ENCODE measurements around the gene BTNL3.

DNA sequence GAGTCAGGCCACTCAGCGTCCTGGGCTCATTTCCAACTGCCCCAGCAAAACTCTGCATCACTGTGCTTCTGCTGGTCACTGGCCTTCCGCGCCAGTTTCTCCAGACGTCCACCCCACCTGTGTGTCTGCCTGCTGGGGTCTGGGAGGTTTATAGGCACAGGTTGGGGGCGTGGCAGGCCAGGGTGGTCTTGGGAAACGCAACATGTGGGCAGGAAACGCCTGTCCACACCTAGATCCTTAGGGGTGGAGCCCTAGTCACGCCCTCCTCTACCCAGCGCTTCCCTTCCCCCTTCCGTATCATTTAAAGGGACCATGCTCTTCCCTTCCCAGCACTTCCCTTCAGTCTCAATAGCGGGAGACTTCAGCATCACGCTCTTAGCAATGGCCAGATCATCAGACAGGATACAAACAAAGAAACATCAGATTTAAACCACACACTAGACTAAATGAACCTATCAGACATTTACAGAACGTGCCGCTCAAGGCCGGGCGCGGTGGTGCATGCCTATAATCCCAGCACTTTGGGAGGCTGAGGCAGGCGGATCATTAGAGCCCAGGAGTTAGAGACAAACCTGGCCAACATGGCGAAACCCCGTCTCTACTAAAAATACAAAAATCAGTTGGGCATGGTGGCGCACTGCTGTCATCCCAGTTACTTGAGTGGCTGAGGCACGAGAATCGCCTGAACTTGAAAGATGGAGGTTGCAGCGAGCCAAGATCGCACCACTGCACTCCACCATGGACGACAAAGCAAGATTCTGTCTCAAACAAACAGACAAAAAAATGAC lies 39.6 kb downstream of the BTNL3 start:
- TF ChIP-seq, protein P1, sequence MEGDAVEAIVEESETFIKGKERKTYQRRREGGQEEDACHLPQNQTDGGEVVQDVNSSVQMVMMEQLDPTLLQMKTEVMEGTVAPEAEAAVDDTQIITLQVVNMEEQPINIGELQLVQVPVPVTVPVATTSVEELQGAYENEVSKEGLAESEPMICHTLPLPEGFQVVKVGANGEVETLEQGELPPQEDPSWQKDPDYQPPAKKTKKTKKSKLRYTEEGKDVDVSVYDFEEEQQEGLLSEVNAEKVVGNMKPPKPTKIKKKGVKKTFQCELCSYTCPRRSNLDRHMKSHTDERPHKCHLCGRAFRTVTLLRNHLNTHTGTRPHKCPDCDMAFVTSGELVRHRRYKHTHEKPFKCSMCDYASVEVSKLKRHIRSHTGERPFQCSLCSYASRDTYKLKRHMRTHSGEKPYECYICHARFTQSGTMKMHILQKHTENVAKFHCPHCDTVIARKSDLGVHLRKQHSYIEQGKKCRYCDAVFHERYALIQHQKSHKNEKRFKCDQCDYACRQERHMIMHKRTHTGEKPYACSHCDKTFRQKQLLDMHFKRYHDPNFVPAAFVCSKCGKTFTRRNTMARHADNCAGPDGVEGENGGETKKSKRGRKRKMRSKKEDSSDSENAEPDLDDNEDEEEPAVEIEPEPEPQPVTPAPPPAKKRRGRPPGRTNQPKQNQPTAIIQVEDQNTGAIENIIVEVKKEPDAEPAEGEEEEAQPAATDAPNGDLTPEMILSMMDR (IDR thresholded peaks at IDR 0.05): no peak
- TF ChIP-seq EZH2 (IDR thresholded peaks at IDR 0.05) (no peak), EZH2phosphoT487 (IDR thresholded peaks at IDR 0.05) (no peak)
